PC-3 (cell line): Measurements from ENCODE around the gene SULT1B1. TPM values are rescaled to one million over a fixed set of nuclear protein-coding genes. Genes with fewer than 3 reads are reported as not detected.

Experiments
- ATAC-seq: fragments of 200-7000 bp; cut with Tn5 transposase; 2 replicates; pipeline ENCODE4 v1.9.1; 2020; ENCODE audit warnings: mild to moderate bottlenecking, moderate library complexity
- BruUV-seq: library from RNA; stranded (reverse); fragments of 400-500 nt; replicated peaks from 2 replicates; lab custom pipeline; 2021; lab: Mats Ljungman, UMichigan
- CTCF ChIA-PET: fragments of 300-600 bp; sonication (Branson Sonifier 250); formaldehyde crosslinking; loops from one replicate; lab custom pipeline; 2022; ENCODE audit warnings: antibody characterized with exemption; lab: Charles Lee
- POLR2A ChIA-PET: fragments of 300-600 bp; sonication (Branson Sonifier 250); formaldehyde crosslinking; loops from one replicate; lab custom pipeline; 2022; ENCODE audit warnings: antibody characterized with exemption; ENCODE audit not compliant: unreplicated experiment; lab: Charles Lee
- DNase-seq: peaks from one replicate; pipeline ENCODE4 v3.0.0-alpha.2; 2015
- H2AFZ ChIP-seq: fragments of 300-600 bp; sonication (generic); 2 replicates; pipeline ENCODE4 v1.6.0; 2016; ENCODE audit warnings: antibody characterized with exemption, low read length
- H3F3A ChIP-seq: fragments of 300-600 bp; sonication (generic); one replicate; pipeline ENCODE4 v1.6.0; 2017; ENCODE audit warnings: antibody characterized with exemption, low read length, control low read depth, mild to moderate bottlenecking; ENCODE audit not compliant: unreplicated experiment
- H3K27ac ChIP-seq: fragments of 300-600 bp; sonication (generic); 2 replicates; pipeline ENCODE4 v1.5.1; 2016; ENCODE audit warnings: mild to moderate bottlenecking, low read length
- H3K27me3 ChIP-seq: fragments of 300-600 bp; sonication (generic); 2 replicates; pipeline ENCODE4 v1.6.1; 2016; ENCODE audit warnings: low read length, mixed read lengths
- H3K36me3 ChIP-seq: fragments of 300-600 bp; sonication (generic); 2 replicates; pipeline ENCODE4 v1.6.1; 2016; ENCODE audit warnings: low read depth, mixed run types, low read length, mixed read lengths
- H3K4me1 ChIP-seq: fragments of 300-600 bp; sonication (generic); 2 replicates; pipeline ENCODE4 v1.5.1; 2016; ENCODE audit warnings: low read length; ENCODE audit not compliant: insufficient read depth
- H3K4me2 ChIP-seq: fragments of 300-600 bp; sonication (generic); 2 replicates; pipeline ENCODE4 v1.6.0; 2016; ENCODE audit warnings: low read length
- H3K4me3 ChIP-seq: fragments of 300-600 bp; sonication (generic); 2 replicates; pipeline ENCODE4 v1.5.1; 2016; ENCODE audit warnings: mild to moderate bottlenecking, low read length, mixed read lengths
- H3K79me2 ChIP-seq: fragments of 300-600 bp; sonication (generic); 2 replicates; pipeline ENCODE4 v1.6.1; 2017; ENCODE audit warnings: low read length, mixed read lengths
- H3K9ac ChIP-seq: fragments of 300-600 bp; sonication (generic); 2 replicates; pipeline ENCODE4 v1.6.0; 2016; ENCODE audit warnings: mild to moderate bottlenecking, low read length
- H3K9me2 ChIP-seq: fragments of 300-600 bp; sonication (generic); replicated peaks from 2 replicates; pipeline ENCODE4 v1.6.1; 2016; ENCODE audit warnings: mixed run types, low read length, mixed read lengths
- H3K9me3 ChIP-seq: fragments of 300-600 bp; sonication (generic); 2 replicates; pipeline ENCODE4 v1.6.1; 2016; ENCODE audit warnings: low read length, mixed read lengths
- H4K20me1 ChIP-seq: fragments of 300-600 bp; sonication (generic); 2 replicates; pipeline ENCODE4 v1.6.1; 2016; ENCODE audit warnings: low read length, mixed read lengths
- CTCF ChIP-seq: fragments of 300-600 bp; sonication (generic); conservative IDR thresholded peaks from 2 replicates; pipeline ENCODE4 v1.5.1; 2017; ENCODE audit warnings: antibody characterized with exemption, low read depth, mild to moderate bottlenecking, low read length
- EZH2 ChIP-seq: fragments of 300-600 bp; sonication (generic); IDR thresholded peaks from one replicate; pipeline ENCODE4 v1.6.1; 2017; ENCODE audit warnings: antibody characterized with exemption, mild to moderate bottlenecking, low read length; ENCODE audit not compliant: unreplicated experiment
- EZH2phosphoT487 ChIP-seq: fragments of 300-600 bp; sonication (generic); IDR thresholded peaks from 2 replicates; pipeline ENCODE4 v1.6.1; 2018; ENCODE audit warnings: mild to moderate bottlenecking, antibody characterized with exemption, low read length, borderline replicate concordance
- intact Hi-C: fragments of 100-400 bp; cut with micrococcal nuclease; formaldehyde crosslinking; loops from 2 replicates; pipeline ENCODE4 v1.9.0; 2023
- total RNA-seq: library from RNA; depleted of rRNA; stranded (reverse); fragments of >200 nt; gene quantifications from 2 replicates; pipeline ENCODE4 v1.2.3, GENCODE V29; 2014

The SULT1B1 gene
- total RNA-seq, 1 experiment from 2014 or later = 0.04 TPM

- BruUV-seq = no TSS peak
- ChIA-PET CTCF (no interaction called here), POLR2A (no interaction called here)
- H3K4me3 ChIP-seq = no peak overlapping the region
- H3K9ac ChIP-seq = no peak overlapping the region
- no peak for DNase-seq
- no peak overlapping the region for H3K27ac ChIP-seq
- no peaks in the 10 kb centered on the region for H3K9me2 ChIP-seq
- H3K4me1 ChIP-seq = no peaks in the 10 kb centered on the region
- no peaks in the 10 kb centered on the region for H3K27me3 ChIP-seq
- H3K36me3 ChIP-seq = no peaks in the 10 kb centered on the region
- ATAC-seq = no peak
- H3K4me2 ChIP-seq = no peak overlapping the region
- TF ChIP-seq EZH2phosphoT487 (no peak), CTCF (no peak), EZH2 (no peak)
- no peaks in the 10 kb centered on the region for H3K79me2 ChIP-seq
- no peaks in the 10 kb centered on the region for H3K9me3 ChIP-seq
- no peaks in the 10 kb centered on the region for H4K20me1 ChIP-seq
- H2AFZ ChIP-seq = no peak overlapping the region
- no peaks in the 10 kb centered on the region for H3F3A ChIP-seq
- intact Hi-C loops = no loop called here
Measured at GRCh38 chr4:69781458-69782418, 21.3 kb upstream of the SULT1B1 start.

GRCh38 chr4:69780141-69780540 lies 19.7 kb upstream of the SULT1B1 start:
- Histone ChIP-seq H3K9me3 (no peaks in the 10 kb centered on the region), H3K4me1 (peaks cover 9% of the 10 kb centered on the region), H2AFZ (no peak overlapping the region), H3K4me3 (no peak overlapping the region), H3K27ac (no peak overlapping the region), H3K36me3 (no peaks in the 10 kb centered on the region), H3K9me2 (no peaks in the 10 kb centered on the region), H3K9ac (no peak overlapping the region), H3K4me2 (no peak overlapping the region), H4K20me1 (no peaks in the 10 kb centered on the region), H3K27me3 (no peaks in the 10 kb centered on the region), H3F3A (no peaks in the 10 kb centered on the region), H3K79me2 (no peaks in the 10 kb centered on the region)
- ChIA-PET CTCF (no interaction called here), POLR2A (no interaction called here)
- BruUV-seq = no TSS peak
- DNase-seq (no peak), ATAC-seq (no peak)
- intact Hi-C loops = no loop called here
- TF ChIP-seq EZH2 (no peak), CTCF (no peak), EZH2phosphoT487 (no peak)

GRCh38 chr4:69776696-69777095 lies 16.3 kb upstream of the SULT1B1 start:
- CTCF ChIA-PET = no interaction called here
- H3K4me1 ChIP-seq = peaks cover 14% of the 10 kb centered on the region
- intact Hi-C loops = no loop called here

More at GRCh38 chr4:69776696-69777095, 16.3 kb upstream of the SULT1B1 start:
- Histone ChIP-seq H3K9me2 (no peaks in the 10 kb centered on the region), H3K9me3 (no peaks in the 10 kb centered on the region), H3K4me3 (no peak overlapping the region), H3F3A (no peaks in the 10 kb centered on the region), H3K27ac (no peak overlapping the region), H3K4me2 (no peak overlapping the region), H2AFZ (0 out of 2 replicates have a peak overlapping the region, but pooled peaks have one; percentile 9), H4K20me1 (no peaks in the 10 kb centered on the region), H3K79me2 (no peaks in the 10 kb centered on the region), H3K9ac (no peak overlapping the region), H3K27me3 (no peaks in the 10 kb centered on the region), H3K36me3 (no peaks in the 10 kb centered on the region)
- no peak for DNase-seq
- no peak for TF ChIP-seq CTCF
- no peak for TF ChIP-seq EZH2phosphoT487
- no peak for TF ChIP-seq EZH2
- ATAC-seq = no peak
- no TSS peak for BruUV-seq
- POLR2A ChIA-PET = no interaction called here
